SW480 (cell line): ENCODE data around the gene SLIT3.

Source experiments
- DNase-seq: peaks from one replicate; pipeline ENCODE4 v3.0.0-alpha.2; 2016; ENCODE audit warnings: low spot score

SLIT3 gene

DNA sequence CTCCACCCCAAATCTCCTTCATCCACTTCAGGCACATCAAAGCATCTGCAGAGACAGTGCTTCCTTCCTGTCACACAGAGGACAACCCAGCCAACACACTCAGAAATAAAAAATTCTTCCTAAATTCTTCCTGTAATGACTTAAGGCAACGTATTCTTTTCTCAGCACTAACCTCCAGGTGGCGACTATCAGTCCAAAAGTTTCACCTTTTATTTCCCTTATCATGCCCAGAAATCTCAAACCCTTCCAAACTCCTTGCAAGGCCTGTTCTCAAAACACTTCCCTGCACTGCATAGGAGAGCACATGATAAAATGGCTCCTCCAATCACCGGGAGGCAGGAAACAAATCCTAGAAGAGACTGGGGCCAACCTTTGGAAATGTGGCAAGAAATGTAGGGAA lies 35.1 kb downstream of the SLIT3 start:
- DNase-seq, result no peak

GRCh38 chr5:169263591-169263990 lies 37.3 kb downstream of the SLIT3 start:
- DNase-seq, result no peak

DNA sequence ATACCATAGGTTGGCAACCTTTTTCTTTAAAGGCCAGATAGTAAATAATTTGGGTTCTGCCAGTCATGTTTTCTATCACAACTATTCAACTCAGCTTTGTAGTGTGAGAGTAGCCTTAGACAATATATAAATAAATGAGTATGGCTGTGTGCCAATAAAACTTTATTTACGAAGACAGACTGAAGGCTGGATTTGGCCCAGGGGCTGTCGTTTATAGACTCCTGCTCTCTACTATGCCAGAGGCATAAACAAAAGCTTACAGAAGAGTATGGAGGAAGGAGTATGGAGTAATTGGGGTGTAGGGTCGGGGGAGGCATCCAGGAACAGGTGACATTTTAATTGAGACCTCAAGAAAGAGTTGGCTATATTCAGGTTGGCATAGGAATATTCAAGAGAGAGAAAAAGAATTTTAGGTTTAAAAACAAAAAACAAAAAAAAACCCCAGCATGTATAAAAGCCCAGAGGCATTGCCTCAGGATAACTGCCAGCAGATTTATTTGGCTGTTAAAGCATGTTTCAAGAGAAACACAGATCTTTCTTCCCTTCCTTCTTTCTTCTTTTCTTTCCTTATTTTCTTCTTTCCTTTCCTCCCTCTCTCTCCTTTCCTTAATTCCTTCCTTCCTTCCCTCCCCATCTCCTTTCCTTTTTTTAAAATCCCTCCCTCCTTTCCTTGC lies 39.9 kb downstream of the SLIT3 start:
- no peak for DNase-seq

- no peak for DNase-seq
These were observed 42.5 kb downstream of the SLIT3 start for GRCh38 chr5:169258372-169259000.

DNA sequence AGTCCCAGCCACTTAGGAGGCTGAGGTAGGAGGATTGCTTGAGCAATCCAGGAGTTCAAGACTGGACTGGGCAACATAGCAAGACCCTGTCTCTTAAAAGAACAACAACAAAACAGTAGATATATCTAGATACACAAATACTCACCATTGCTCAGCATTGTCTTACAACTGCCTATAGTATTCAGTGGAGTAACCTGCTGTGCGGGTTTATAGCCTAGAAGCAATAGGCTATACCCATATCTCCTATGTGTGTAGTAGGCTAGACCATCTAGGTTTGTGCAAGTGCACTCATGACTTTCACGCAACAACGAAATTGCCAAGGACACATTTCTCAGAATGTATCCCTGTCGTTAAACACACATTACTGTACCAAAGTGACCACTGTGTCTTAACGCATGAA lies 44.7 kb downstream of the SLIT3 start:
- DNase-seq, result no peak

GRCh38 chr5:169253071-169253470 lies 47.9 kb downstream of the SLIT3 start:
- no peak for DNase-seq

- DNase-seq, result no peak
These were observed 49.4 kb downstream of the SLIT3 start for GRCh38 chr5:169251333-169252084.

- no peak for DNase-seq
These were observed 50.1 kb downstream of the SLIT3 start for GRCh38 chr5:169250887-169251286.

- DNase-seq, result no peak
These were observed 51.9 kb downstream of the SLIT3 start for GRCh38 chr5:169248996-169249395.

GRCh38 chr5:169248550-169248949 lies 52.4 kb downstream of the SLIT3 start:
- DNase-seq, result no peak

GRCh38 chr5:169244812-169245211 lies 56.1 kb downstream of the SLIT3 start:
- no peak for DNase-seq

DNA sequence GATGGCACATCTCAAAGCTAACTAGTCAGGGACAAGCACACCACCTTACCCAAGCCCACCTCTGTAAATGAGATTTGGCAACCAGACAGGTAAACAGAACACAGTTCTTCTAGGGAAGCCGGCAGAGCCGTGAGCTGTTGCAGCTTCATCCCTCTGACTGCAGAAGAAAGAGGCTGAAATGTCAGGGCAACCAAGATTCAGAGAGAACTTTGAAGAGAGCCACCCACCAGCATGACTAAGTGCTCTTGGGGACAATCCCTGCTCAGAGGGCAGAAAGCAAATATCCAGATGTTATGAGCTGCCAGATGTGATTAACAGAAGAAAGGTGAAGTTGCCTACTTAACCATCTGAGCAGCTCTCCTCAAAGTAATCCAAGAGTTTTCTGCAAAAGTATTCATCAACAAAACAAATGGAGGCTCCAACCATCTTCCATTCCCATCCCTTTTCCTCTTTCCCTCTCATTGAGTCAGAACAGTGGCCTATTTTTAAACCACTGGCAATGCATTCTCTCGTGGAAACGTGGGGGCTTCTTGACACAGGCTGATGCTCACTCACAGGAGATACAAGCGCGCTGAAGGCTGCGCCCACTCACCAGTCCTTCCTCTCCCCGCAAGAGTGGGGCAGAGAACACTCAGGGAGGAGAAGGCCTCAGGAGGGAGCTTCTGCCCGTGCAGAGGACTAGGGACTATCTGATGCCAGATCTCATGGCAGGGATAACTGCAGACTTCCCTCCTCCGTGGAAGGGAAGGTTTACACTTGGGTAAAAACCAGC lies 57.1 kb downstream of the SLIT3 start:
- DNase-seq, result no peak

DNA sequence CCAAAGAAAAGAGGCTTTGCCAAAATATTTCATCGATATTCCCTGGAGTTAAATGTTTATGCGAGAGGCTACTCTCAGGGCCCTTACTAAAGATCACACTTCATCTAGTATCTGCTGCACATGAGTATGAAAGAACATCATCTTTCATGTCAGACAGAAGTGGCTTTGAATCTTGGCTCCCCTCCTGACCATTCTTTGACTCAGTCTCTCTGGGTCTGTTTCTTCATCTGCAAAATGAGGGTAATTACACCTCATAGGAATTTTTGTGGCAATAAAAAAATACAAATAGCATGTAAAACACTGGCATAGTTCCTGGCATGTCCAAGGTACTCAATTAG lies 58.1 kb downstream of the SLIT3 start:
- no peak for DNase-seq

GRCh38 chr5:169242175-169242848 lies 58.6 kb downstream of the SLIT3 start:
- no peak for DNase-seq

- no peak for DNase-seq
These were observed 71.5 kb downstream of the SLIT3 start for GRCh38 chr5:169229342-169229892.

DNA sequence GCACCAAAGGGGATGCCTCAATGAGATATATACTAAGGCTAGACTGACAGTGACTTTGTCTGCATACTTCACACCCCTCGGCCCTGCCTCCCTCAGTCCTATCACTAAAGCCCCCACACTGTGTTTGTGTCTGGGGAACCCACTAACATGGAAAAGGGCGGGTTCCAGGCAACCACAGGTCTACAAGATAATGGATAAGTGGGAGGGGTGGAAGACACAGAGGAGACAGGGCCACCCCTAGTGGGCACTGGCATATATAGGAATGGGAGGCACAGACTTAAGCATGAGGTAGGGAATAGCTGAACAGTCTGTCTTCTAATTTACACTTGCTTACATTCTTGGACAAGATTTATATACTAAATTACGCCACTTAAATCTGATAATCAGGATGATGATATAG lies 74.0 kb downstream of the SLIT3 start:
- DNase-seq, result peak; percentile 16

GRCh38 chr5:169225830-169226356 lies 75.0 kb downstream of the SLIT3 start:
- DNase-seq, result no peak

GRCh38 chr5:169223595-169223953 lies 77.4 kb downstream of the SLIT3 start:
- no peak for DNase-seq

DNA sequence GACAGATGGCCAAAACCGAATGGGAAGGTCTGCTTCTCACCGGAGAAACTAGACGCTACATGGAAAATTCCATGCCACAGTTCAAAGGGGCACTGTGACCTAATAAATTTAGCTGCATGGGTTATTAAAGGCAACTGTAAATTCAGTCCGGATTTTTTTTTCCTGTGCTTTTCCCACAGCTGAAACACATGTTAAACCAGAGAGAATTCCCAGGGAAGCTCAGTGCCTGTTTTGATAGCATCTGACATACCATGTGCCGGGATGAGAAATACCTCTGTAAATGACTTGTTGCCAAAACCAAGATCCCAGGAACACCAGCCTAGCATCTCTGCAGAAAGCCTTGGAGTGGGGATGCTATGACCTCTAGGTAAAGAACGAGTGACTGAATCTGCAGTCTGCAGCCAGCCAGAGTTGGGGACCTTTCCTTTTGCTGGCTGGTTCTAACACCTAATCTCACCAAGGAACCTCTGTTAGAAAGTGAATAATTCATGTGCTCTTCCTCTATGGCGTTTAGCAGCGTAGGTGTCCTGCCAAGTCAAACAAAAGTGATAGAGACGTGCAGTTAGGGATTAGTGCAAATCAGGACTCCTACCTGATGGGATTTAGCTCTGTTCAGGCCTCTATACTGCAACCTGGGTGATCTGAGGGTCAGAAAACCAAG lies 77.9 kb downstream of the SLIT3 start:
- DNase-seq, result no peak

DNA sequence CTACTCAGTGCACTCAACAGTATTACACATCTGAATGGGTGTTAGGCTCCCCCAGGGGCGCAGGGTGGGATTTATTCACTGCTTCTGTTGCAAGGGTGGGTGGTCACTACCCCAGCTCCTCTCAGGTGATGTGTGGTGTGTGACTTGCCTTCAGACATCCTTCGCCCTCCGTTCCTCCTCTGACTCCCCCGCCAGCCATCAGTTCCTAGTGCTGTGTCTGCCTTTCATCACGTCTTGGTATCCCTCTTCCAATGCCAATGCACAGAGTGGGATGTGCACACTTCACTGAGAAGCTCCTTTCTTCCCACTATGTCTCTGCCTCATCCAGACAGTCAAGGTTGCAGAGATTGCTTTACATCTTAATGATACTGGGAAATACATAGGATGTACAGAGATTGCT lies 79.4 kb downstream of the SLIT3 start:
- no peak for DNase-seq

DNA sequence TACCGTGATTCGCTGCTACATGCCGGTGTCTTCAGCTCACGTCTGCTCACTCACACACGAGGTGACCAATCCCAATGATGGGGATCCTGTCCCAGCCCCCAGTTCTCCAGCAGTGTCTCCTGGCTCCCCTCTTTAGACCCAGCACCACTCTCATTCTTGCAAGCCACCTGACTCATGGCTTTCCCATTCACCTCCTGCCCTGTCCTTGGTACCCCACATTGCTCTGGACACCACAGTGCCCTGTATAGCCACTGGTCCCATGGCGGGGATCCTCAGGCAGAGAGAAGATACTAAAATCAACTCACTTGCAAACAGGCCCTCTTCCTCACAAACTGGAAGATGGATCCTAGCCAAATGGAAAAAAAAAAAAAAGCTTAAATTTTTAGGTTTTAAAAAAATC lies 81.0 kb downstream of the SLIT3 start:
- DNase-seq, result no peak
